GM19238 (cell line): ENCODE results near the gene TPM1.

Source experiments
- DNase-seq: peaks from one replicate; pipeline ENCODE4 v3.0.0; 2011; ENCODE audit warnings: low spot score; ENCODE audit not compliant: insufficient read length

The TPM1 gene

DNA sequence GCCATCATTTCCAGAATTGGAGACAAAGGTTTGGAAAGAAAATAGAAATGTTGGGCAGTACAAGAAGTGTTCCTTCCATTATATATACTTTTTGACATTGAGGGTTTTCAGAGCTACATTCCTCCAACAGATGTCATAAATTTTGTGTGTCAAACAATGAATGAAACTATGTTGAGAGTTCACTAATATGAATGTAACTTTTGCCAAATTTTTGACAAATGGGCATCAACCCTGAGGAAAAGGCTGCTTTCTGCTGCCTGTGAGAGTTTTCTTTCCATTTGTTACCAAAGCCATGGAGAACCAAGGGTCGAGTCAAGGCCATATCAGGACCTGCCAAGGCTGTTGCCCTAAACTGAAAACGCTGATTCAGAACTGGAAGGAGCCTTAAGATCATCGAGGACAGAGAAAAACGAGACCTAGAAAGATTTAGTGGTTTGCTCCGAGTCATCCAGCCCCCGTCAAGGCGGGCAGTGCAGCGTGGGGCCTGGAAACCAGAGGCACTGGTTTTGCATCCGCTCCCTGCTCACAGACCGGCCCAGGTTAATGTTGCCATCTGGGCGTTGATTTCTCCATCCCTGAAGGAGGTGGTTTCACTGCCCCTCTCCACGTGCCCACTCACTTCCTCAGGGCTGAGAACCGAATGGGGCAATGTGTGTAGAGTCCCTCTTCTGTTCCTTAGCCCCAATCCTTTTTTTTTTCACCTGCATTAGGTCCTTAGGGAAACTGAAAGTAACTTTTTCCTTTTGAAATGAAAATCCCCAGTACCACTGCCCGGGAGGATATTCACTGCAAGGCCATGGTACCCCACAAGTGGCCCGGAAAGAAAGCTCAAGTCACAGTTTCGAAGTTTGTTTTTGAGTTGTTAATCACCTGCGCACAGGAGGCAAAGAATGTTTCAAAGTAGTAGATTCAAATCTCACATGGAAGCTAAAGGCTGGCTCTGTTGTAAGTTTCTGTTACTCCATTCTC, 32.8 kb downstream of the TPM1 start:
- no peak for DNase-seq

DNA sequence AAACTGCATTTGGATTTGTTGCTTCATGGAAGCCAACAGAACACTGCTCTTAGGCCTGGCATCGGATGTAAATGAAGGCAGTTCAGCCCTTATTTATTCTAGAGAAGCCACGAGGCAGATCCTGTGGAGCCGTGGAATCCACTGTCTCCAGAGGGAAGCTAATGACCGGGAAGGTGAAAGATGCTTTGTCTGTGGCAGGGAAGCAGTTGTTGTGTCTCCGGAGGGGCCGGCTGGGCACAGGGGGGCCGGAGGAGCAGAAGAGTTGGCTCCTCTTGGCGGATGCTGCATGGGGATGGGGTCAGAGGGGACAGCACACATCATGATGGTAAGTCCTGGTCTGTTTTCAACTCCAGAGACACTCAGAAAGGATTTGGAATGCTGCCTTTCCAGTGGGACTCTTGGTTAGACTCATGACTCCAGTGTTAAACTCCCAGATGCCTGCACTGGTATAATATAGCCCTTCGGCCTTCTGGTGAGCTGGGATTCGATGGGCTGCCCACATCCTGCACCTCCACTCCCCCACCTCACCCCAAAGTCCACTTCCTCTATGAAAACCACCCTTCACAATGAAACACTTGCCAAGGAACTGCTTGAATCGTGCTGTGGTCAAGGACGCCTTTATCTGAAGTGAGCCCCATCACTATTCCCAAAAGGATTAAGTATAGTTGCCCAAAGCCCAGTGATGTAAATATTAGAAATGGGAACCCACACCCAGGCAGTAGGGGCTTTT, 33.6 kb downstream of the TPM1 start:
- DNase-seq = no peak

DNA sequence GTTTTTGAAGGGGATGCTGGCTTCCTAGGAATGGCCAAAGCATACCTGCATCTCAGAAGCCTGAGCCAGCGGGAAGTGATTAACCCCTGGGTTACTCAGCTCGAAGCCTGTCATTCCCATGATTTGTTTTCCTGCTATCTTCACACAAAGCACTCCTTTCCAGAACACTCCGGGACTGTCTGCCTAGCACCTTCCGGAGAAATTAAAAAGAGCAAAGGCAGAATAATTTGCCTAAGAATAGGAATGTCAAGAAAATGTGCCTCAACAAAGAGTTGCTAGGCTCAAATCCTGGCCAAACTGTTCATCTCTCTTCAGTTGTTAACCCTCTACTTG, 34.1 kb downstream of the TPM1 start:
- no peak for DNase-seq

DNA sequence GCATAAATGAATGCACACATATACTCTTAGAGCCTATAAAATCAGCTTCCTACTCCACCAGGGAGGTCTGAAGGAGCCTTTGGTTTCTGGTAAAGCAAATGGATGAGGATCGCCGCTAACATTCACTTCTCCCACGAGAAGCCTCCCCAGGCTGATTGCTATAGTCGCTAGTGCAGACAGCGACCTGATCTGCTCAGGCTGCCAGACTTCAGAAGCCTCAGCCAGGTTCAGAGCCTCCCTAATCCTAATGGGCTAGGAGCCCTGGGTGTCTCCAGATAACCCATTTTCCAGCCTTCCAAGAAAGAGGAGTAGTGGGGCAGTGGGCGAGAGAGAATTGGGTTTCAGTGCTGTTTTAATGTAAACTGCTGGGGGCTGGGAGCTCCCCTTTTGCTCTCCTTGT, 35.4 kb downstream of the TPM1 start:
- no peak for DNase-seq

DNA sequence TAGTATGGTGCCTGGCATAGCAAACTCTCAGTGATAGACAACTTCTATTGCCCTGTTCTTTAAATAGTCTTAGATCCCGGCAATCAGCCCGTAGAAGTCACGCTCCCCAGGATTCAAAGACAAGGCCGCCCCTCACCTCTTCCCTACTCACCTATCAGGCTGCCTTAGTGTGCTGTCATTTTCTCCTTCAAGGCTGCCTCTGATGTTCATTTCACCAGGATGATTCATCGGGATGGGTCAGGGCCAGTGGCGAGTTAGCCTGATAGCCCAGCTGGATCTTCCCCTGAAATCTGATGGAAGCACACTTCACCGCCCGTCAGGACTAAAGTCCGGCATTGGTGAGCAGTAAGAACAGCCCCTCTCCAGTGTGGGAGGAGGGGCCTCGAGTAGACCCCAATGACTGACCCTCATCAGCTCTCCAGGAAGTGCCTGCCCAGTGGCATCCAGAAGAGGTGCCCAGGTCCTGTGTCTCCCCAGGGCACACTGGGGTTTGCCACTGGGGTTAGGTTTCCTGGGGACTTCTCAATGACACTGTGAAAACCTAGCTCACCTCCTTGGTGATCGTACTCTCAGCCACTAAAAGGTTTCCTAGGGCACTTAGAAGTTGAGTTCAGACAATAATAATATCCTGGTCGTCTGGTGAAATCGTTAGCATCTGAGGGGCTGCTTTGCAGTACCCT, 37.5 kb downstream of the TPM1 start:
- DNase-seq = no peak

DNA sequence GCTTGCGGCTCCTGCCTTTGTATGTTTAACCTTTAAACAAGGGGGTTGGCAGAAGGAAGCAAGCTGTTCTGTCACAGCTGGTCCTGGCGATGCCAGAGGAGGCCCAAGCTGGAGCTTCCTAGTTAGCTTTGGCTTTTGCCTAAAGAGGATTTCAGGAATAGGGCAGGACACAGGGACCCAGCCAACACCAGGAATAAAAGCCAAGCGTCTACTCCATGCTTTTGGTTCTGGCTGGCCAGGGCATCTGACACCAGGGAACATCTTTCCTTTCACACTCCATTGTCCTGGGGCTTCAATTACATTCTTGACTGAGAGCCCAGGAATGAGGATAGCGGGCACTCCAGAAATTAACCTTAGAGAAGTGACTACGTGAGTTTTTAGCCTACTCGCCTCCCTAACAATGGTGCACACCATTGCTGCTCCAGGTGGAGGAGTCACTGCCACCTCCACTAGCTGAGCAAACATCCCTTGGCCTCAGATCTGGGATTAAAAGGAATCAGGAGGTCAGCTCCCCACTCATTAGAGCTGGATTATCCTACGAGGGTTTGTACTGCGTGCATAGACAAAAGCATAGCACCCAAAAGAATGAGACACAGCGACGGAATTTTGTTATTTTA, 38.2 kb downstream of the TPM1 start:
- DNase-seq = no peak

DNA sequence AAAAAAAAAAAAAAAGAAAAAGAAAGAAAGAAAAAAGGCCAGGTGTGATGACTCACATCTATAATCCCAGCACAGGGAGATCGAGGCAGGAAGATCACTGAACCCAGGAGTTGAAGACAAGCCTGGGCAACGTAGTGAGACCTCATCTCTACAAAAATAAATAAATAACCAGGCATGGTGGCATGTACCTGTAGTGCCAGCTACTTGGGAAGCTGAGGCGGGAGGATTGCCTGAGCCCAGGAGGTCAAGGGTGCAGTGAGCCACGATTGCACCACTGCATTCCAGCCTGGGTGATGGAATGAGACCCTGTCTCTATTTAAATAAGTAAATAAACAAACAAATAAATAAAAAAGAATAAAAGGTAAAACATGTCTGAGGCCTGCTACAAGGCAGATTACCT, 39.8 kb downstream of the TPM1 start:
- DNase-seq = no peak

DNA sequence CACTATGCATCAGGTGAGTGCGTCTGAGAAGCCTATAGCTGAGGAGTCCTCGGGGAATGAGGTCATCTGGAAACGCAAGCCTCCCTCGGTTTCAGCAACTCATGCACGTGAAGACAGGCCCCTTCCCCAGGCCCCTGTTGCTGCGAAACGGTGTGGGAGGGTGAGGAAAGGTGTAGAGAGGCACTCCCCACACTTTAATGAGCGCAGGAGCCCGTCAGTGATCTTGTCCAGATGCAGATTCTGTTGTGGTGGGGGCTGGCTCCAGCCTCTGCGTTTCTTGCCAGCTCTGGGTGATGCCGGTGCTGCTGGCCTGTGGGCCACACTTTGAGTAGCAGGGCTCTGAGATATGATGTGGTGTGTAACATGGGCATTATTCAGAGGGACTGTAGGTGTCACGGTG, 40.5 kb downstream of the TPM1 start:
- no peak for DNase-seq

DNA sequence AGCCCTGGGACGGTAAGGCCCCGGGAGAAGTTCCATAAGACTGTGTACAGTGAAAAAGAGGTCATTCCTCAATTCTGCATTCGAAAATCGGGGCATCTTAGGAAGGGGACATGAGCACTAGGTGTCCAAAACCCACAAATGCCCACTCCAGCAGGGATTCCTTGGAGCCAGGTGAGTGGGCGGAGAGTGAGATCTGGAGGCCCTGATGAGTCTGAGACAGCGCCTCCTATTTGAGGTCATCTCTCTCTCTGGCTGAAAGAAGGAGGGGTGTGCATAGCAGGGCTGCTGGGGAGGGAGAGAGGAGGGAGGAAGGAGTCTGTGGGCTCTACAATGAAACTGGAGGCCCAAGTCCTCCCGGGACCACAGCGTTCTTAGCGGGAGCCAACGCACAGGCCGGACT, 41.0 kb downstream of the TPM1 start:
- no peak for DNase-seq

DNA sequence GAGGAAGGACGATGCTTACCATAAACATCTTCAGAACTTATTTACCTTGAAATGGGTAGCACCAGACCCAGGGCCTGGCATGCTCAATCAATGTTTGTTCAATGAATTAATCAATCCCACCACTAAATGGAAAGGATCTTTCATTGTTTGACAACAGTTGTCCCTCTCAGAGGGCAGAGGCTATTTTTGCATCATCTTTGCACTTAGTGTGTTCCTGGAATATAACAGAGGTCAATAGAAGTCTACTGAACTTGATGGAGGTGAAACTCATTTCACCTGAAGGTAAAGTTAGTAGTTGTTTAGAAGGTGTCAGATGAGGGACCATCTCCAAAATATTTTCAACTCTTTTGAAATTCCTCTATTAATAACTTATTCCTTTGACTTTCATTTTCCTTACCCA, 42.3 kb downstream of the TPM1 start:
- no peak for DNase-seq

DNA sequence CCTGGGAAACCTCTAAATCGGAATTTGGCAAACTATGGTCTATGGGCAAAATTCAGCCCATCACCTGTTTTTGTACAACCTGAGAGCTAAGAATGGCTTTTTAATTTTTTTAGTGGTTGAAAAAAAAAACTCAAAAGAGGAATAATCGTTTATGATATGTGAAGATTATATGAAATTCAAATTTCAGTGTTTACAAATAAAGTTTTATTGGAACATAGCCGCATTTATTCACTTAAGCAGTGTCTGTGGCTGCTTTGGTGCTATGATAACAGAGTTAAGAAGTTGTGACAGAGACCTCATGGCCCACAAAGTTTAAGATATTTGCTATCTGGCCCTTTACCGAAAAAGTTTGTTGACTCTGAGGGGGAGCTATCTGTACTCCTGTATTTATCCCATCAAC, 42.7 kb downstream of the TPM1 start:
- DNase-seq = no peak

DNA sequence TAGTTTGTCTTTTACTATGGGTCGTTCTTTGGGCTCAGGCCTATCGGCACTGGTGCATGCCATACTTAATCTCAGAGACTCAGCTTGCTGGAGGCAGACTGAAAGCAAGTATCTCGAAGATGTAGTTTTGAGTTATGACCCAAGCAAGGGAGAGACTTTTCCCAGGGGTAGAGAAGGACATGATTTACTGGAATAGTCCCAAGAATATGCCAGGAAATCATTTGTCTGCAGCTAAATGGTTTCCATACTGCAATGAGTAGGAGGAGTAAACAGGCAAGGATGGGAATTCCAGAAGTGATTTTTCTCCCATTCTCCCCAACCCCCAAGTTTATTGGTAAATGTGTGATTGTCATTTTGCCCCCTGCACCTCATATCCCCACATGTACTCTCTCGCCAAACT, 43.7 kb downstream of the TPM1 start:
- no peak for DNase-seq

DNA sequence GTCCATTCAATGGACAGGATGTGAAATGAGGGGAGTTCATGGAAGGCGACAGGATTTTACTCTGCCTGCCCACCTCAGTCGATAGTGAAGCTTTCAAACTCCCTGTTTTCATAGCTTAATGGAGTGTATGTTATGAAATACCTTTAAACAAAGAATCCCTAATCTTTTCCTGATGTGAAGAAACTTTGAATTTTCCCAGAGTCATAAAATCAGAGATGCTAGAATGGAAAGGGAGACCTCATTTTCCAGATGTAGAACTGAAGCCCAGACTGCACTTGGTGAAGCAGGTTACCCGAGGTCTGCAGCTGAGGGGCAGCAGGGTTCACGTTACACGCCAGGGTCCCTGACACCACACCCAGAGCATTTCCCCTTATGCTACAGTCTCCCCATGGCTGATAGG, 44.4 kb downstream of the TPM1 start:
- no peak for DNase-seq

DNA sequence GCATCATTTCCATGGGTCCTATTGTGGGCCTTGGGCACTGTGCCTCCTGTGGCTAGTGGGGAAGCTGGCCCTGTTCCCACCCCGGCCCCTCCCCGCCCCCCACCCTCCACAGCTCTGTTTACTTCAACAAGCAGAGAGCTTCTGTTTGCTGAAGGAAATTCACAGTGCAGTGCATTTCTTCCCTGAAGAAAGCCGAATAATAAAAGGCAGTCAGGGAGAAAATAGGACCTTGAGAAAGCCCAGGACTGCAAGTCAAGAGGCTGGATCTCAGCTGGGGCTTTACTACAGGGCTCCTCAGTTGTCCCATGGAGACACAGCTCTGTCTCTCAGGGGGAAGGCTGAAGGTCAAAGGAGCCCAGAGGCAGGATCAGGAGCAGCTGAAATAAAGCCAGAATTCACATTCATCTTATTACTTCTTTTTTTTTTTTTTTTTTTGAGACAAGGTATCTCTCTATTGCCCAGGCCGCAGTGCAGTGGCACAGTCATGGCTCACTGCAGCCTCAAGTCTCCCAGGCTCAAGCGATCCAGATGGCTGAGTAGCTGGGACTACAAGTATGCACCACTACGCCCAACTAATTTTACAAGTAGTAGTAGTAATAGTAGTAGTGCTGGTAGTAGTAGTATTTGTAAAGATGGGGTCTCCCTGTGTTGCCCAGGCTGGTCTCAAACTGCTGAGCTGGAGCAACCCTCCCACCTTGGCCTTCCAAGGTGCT, 46.1 kb downstream of the TPM1 start:
- no peak for DNase-seq

DNA sequence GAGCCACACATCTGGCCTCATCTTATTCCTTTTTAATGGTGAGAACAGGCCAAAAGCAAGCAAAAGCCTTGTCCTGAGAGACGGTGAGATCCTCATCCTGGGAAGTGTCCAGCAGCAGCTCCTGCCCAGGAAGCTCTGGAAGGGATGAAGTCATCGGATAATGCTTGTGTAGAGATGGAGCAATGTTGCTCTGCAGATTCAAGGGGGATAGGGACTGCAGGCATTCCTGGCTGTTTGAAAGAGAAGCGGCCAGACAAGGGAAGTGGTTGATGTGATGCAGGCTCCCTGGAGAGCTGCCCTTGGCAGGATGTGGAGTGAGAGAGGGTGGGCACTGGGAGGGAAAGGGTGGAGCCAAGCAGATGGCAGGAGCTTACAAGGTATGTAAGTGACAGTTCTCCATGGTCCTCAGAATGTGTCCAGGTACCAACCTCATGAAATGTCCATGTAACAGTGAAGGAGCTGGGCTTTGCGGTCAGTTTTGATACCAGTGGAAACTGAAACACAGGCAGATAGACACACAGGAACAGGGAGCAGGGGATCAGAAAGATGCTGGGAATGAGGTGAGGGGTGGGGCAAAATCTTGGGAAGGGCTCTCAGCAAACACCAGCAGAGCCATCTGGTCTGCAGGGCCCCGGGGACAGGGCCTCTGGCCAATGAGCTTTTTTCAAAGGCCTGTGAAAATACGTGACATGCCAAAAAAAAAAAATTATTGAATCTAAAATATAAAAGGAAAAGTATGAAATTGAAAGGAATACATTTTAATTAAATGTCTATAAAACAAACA, 46.9 kb downstream of the TPM1 start:
- DNase-seq = no peak

DNA sequence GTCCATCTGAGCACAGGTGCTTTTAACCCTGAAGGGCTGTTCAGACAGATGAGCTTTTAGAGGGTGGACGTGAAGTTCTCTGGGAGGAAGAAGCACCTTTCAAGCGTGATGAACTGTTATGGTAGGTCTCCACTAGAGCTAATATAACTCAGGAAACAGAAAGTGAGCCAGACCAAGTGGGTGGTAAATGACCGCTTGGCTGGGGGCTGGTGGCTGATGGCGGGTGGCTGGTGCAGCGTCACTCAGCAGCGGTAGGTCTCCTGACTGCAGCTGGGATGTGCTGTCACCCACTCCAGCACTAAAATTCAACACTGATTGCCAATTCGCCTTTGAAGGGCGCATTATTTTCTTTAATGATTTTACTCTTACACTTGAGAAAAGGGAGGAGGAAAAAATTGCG, 47.9 kb downstream of the TPM1 start:
- no peak for DNase-seq

DNA sequence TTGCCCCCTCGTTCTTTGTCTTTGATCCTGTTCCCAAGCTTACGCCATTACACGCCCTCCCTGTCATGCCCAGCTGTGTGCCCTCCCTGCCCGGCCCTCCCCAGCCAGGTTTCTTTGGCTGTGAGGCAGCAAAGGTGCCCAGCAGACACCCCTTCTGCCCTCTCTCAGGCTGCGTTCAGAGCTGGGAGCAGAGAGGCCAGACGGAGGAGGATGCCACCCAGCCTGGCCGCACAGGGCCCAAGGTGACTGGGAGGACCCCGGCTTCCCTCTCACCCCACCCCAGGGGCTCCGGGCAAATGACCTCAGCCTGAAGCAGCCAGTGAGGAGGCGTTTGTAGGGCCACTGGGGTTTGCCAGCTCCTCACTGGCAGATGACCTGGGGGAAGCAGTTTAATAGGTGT, 48.3 kb downstream of the TPM1 start:
- DNase-seq = no peak

DNA sequence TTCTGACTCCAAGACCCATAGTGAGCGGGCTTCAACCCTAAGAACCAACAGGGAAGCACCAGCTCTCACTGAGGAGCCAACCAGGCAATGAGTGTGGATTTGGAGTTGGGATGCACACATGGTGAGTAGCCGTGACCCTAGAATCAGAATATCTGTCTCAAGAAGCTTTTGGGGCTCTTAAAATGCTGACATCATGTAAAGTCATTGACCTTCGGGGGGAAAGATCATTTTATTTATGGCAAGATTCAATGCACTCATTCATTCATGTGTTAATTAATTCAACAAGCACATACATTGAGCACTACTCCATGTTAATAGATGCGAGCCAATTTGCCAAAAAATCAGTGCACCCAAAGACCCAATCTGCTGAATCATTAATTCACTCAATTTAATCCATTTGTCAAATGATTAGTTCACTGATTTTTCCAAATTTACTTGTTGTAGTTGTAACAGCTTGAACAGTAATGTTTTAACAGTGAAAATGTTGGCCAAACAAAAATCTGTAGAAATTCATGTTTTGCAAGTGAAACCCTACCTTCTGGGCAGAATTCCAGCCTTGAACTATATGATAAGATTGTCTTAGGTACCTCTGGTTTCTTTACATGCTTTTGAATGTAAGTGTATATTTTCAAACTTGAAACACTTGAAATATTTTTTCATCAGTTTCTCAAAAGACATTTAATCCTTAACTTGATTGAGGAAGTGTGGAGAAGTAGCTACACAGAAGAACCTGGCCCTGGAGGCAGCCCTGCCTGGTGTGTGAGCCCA, 49.3 kb downstream of the TPM1 start:
- DNase-seq = no peak

DNA sequence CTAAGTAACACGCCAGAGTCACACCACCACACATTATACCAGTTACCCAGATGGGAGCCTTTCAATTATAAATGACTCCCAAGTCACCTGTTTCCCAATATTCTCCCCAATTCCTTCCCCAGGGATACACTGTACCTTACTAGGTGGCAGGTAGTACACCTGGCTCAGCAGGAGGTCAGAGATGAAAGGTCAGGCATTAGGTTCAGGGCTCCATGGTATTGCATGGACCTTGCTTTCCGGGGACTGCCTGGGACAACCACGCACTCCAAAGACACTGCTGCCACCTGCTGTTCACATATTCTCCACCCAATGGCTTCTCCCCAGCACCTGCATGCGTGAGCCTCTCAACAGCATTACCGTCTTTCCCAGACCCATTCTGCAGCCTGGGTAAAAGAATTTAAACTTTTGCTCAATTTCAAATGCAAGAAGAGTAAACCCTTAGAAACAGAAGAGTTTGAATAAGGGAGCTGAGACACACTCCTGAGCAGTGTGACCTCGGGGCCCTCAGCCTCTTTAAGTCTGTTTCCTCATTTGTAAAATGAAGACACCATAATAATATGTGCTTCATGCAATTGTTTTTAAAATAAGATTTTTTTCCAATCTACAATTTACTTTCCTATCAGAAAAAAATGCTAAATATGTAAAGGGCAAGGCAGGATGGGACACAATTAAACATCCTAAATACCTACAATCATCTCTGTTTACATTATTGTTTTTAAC, 51.1 kb downstream of the TPM1 start:
- DNase-seq = peak; percentile 64
